HepG2 (cell line): Measurements from ENCODE around the gene NPPA.

Experiments used
- CEBPG ChIP-seq: IDR thresholded peaks from 2 replicates; pipeline ENCODE4 v1.6.1; 2016
- EP300 ChIP-seq, 3 experiments: sonication (generic) in 1 of 3; formaldehyde crosslinking in 1 of 3; IDR thresholded peaks; 2 replicates each; pipeline versions ENCODE4 v1.5.1 to v1.6.1; 2011 to 2020; ENCODE audit warnings: low read depth in 2 of 3, low read length in 2 of 3, borderline replicate concordance in 1 of 3, improper control_type of control experiment in 1 of 3, mild to moderate bottlenecking in 1 of 3, missing genetic modification reagents in 1 of 3, moderate library complexity in 1 of 3
- MBNL3 ChIP-seq: fragments of 250-450 bp; sonication (Bioruptor Pico); conservative IDR thresholded peaks from 2 replicates; pipeline ENCODE4 v1.8.0; 2022; ENCODE audit warnings: mild to moderate bottlenecking, inconsistent platforms
- MTA3 ChIP-seq: sonication (generic); formaldehyde crosslinking; IDR thresholded peaks from 2 replicates; pipeline ENCODE4 v1.4.0; 2020; ENCODE audit warnings: missing genetic modification reagents
- POLR2A ChIP-seq, 2 experiments: IDR thresholded peaks; 2 replicates each; pipeline ENCODE4 v1.6.1; 2011; ENCODE audit warnings: low read depth in 2 of 2, low read length in 2 of 2, mild to moderate bottlenecking in 1 of 2, moderate library complexity in 1 of 2; ENCODE audit not compliant: insufficient read depth in 1 of 2
- POLR2AphosphoS5 ChIP-seq: IDR thresholded peaks from 2 replicates; pipeline ENCODE4 v1.6.1; 2012; ENCODE audit warnings: low read depth, low read length
- U2AF1 ChIP-seq: fragments of 200-400 bp; formaldehyde crosslinking; optimal IDR thresholded peaks from 2 replicates; pipeline ENCODE3; 2017; ENCODE audit warnings: mild to moderate bottlenecking, low read depth, low read length
- ZFP36 ChIP-seq: fragments of 150-350 bp; IDR thresholded peaks from 2 replicates; pipeline ENCODE4 v1.6.1; 2018; ENCODE audit warnings: borderline replicate concordance, low read length, low read depth; ENCODE audit not compliant: partially characterized antibody
- ZNF589 ChIP-seq: sonication (generic); formaldehyde crosslinking; conservative IDR thresholded peaks from 2 replicates; pipeline ENCODE4 v1.8.0; 2022; ENCODE audit warnings: mild to moderate bottlenecking, moderate library complexity, missing genetic modification reagents
- TF ChIP-seq, protein P1 (sequence below): sonication (generic); formaldehyde crosslinking; conservative IDR thresholded peaks from 2 replicates; pipeline ENCODE4 v1.8.0; 2022; ENCODE audit warnings: mild to moderate bottlenecking, moderate library complexity, missing genetic modification reagents
- TF ChIP-seq, protein P2 (sequence below): sonication (generic); formaldehyde crosslinking; IDR thresholded peaks from 2 replicates; pipeline ENCODE4 v1.5.0; 2020; ENCODE audit warnings: missing genetic modification reagents, mild to moderate bottlenecking, borderline replicate concordance
- TF ChIP-seq, protein P3 (sequence below): sonication (generic); formaldehyde crosslinking; IDR thresholded peaks from 2 replicates; pipeline ENCODE4 v1.5.0; 2020; ENCODE audit warnings: mild to moderate bottlenecking, missing genetic modification reagents, moderate library complexity
- TF ChIP-seq, protein P4 (sequence below): fragments of 450-650 bp; IDR thresholded peaks from 2 replicates; pipeline ENCODE4 v1.6.1; 2017; ENCODE audit warnings: mild to moderate bottlenecking

DNA sequence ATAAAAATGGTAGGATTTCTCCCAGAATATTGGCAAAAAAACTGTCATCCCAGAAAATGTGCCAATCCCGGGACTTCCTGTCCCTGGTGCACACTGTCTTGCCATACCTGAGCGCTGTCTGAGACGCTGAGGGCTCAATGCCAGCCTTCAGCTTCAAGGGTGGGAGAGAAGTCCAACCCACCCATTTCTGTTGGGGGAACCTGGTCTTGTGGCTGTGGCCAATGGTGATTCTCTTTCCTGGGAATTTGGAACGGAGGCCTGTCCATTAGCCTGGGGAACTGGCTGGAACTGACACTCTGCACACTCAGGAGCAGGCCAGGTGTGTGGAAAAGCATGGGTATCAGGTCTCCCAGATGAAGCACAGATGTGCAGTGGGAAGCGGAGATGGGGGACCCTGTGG lies 48.5 kb downstream of the NPPA start:
- TF ChIP-seq MBNL3 = no peak
- TF ChIP-seq, protein P1, sequence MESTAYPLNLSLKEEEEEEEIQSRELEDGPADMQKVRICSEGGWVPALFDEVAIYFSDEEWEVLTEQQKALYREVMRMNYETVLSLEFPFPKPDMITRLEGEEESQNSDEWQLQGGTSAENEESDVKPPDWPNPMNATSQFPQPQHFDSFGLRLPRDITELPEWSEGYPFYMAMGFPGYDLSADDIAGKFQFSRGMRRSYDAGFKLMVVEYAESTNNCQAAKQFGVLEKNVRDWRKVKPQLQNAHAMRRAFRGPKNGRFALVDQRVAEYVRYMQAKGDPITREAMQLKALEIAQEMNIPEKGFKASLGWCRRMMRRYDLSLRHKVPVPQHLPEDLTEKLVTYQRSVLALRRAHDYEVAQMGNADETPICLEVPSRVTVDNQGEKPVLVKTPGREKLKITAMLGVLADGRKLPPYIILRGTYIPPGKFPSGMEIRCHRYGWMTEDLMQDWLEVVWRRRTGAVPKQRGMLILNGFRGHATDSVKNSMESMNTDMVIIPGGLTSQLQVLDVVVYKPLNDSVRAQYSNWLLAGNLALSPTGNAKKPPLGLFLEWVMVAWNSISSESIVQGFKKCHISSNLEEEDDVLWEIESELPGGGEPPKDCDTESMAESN (CRISPR knock-in tag) = no peak
- no peak for TF ChIP-seq POLR2AphosphoS5
- TF ChIP-seq, protein P2, sequence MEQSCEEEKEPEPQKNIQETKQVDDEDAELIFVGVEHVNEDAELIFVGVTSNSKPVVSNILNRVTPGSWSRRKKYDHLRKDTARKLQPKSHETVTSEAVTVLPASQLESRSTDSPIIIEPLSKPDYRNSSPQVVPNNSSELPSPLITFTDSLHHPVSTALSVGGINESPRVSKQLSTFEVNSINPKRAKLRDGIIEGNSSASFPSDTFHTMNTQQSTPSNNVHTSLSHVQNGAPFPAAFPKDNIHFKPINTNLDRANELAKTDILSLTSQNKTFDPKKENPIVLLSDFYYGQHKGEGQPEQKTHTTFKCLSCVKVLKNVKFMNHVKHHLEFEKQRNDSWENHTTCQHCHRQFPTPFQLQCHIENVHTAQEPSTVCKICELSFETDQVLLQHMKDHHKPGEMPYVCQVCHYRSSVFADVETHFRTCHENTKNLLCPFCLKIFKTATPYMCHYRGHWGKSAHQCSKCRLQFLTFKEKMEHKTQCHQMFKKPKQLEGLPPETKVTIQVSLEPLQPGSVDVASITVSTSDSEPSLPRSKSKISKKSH (CRISPR knock-in tag) = no peak
- TF ChIP-seq ZFP36 = no peak
- TF ChIP-seq, protein P3, sequence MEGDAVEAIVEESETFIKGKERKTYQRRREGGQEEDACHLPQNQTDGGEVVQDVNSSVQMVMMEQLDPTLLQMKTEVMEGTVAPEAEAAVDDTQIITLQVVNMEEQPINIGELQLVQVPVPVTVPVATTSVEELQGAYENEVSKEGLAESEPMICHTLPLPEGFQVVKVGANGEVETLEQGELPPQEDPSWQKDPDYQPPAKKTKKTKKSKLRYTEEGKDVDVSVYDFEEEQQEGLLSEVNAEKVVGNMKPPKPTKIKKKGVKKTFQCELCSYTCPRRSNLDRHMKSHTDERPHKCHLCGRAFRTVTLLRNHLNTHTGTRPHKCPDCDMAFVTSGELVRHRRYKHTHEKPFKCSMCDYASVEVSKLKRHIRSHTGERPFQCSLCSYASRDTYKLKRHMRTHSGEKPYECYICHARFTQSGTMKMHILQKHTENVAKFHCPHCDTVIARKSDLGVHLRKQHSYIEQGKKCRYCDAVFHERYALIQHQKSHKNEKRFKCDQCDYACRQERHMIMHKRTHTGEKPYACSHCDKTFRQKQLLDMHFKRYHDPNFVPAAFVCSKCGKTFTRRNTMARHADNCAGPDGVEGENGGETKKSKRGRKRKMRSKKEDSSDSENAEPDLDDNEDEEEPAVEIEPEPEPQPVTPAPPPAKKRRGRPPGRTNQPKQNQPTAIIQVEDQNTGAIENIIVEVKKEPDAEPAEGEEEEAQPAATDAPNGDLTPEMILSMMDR (CRISPR knock-in tag) = no peak
- TF ChIP-seq, protein P4, sequence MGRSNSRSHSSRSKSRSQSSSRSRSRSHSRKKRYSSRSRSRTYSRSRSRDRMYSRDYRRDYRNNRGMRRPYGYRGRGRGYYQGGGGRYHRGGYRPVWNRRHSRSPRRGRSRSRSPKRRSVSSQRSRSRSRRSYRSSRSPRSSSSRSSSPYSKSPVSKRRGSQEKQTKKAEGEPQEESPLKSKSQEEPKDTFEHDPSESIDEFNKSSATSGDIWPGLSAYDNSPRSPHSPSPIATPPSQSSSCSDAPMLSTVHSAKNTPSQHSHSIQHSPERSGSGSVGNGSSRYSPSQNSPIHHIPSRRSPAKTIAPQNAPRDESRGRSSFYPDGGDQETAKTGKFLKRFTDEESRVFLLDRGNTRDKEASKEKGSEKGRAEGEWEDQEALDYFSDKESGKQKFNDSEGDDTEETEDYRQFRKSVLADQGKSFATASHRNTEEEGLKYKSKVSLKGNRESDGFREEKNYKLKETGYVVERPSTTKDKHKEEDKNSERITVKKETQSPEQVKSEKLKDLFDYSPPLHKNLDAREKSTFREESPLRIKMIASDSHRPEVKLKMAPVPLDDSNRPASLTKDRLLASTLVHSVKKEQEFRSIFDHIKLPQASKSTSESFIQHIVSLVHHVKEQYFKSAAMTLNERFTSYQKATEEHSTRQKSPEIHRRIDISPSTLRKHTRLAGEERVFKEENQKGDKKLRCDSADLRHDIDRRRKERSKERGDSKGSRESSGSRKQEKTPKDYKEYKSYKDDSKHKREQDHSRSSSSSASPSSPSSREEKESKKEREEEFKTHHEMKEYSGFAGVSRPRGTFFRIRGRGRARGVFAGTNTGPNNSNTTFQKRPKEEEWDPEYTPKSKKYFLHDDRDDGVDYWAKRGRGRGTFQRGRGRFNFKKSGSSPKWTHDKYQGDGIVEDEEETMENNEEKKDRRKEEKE = no peak
- no peak for TF ChIP-seq U2AF1
- TF ChIP-seq ZNF589 = no peak
- no peak for TF ChIP-seq POLR2A (IDR thresholded peaks at IDR 0.05; ENCODE audit: insufficient read depth in 1 of 2, low read depth in 2 of 2, low read length in 2 of 2)
- TF ChIP-seq CEBPG (CRISPR knock-in tag) = no peak
- TF ChIP-seq MTA3 = no peak
- TF ChIP-seq EP300 (IDR thresholded peaks at IDR 0.05; ENCODE audit: low read depth in 2 of 2, low read length in 2 of 2) = no peak
- no peak for TF ChIP-seq EP300 (CRISPR knock-in tag; IDR thresholded peaks at IDR 0.05; ENCODE audit: borderline replicate concordance)
